BLaER1 (cell line): ENCODE results near the gene ATAD3C.
A peak's percentile ranks its signal among the peaks of the same experiment; 100 is the strongest.

Source experiments
- H3K27ac ChIP-seq: shearing (Covaris generic); formaldehyde crosslinking; 2 replicates; pipeline ENCODE4 v1.8.1; 2022
- H3K27me3 ChIP-seq: shearing (Covaris generic); formaldehyde crosslinking; 2 replicates; pipeline ENCODE4 v1.8.1; 2022
- H3K36me3 ChIP-seq: shearing (Covaris generic); formaldehyde crosslinking; 2 replicates; pipeline ENCODE4 v1.8.1; 2022
- H3K4me1 ChIP-seq: shearing (Covaris generic); formaldehyde crosslinking; 2 replicates; pipeline ENCODE4 v1.8.1; 2022
- H3K4me2 ChIP-seq: shearing (Covaris generic); formaldehyde crosslinking; 2 replicates; pipeline ENCODE4 v1.8.1; 2022
- H3K4me3 ChIP-seq: shearing (Covaris generic); formaldehyde crosslinking; 2 replicates; pipeline ENCODE4 v1.8.1; 2022
- H3K9ac ChIP-seq: shearing (Covaris generic); formaldehyde crosslinking; 2 replicates; pipeline ENCODE4 v1.8.1; 2022
- H3K9me3 ChIP-seq: shearing (Covaris generic); formaldehyde crosslinking; 2 replicates; pipeline ENCODE4 v1.8.1; 2022
- H4K20me1 ChIP-seq: shearing (Covaris generic); formaldehyde crosslinking; 2 replicates; pipeline ENCODE4 v1.8.1; 2022
- Cebpa-rat ChIP-seq: shearing (Covaris generic); IDR thresholded peaks from 2 replicates; pipeline ENCODE4 v1.8.1; 2022

The ATAD3C gene

GRCh38 chr1:1435911-1436629 is 13.4 kb upstream of the ATAD3C start:
- Histone ChIP-seq H3K36me3 (peaks cover 12% of the 10 kb centered on the region; the same call in 1 of the 2 replicates), H3K9me3 (no peaks in the 10 kb centered on the region), H3K4me2 (peak overlapping the region; percentile 100), H3K27ac (peak overlapping the region; percentile 94; the same call in 1 of the 2 replicates), H3K27me3 (no peaks in the 10 kb centered on the region), H3K4me1 (peaks cover 96% of the 10 kb centered on the region), H3K9ac (peak overlapping the region; percentile 82), H4K20me1 (peaks cover 49% of the 10 kb centered on the region), H3K4me3 (peak overlapping the region; percentile 75)
- TF ChIP-seq Cebpa-rat = no peak

GRCh38 chr1:1436630-1437032 is 12.9 kb upstream of the ATAD3C start:
- Histone ChIP-seq H3K27ac (peak overlapping the region; percentile 94; the same call in 1 of the 2 replicates), H3K4me1 (peaks cover 96% of the 10 kb centered on the region), H3K4me3 (peak overlapping the region; percentile 75), H4K20me1 (peaks cover 53% of the 10 kb centered on the region), H3K4me2 (peak overlapping the region; percentile 100), H3K36me3 (peaks cover 12% of the 10 kb centered on the region; the same call in 1 of the 2 replicates), H3K9ac (peak overlapping the region; percentile 82), H3K9me3 (no peaks in the 10 kb centered on the region), H3K27me3 (no peaks in the 10 kb centered on the region)
- TF ChIP-seq Cebpa-rat = no peak

GRCh38 chr1:1437033-1437903 is 12.2 kb upstream of the ATAD3C start:
- Histone ChIP-seq H3K4me3 (peak overlapping the region; percentile 75), H3K36me3 (peaks cover 12% of the 10 kb centered on the region; the same call in 1 of the 2 replicates), H3K4me1 (peaks cover 96% of the 10 kb centered on the region), H3K9ac (peak overlapping the region; percentile 82), H3K4me2 (peak overlapping the region; percentile 100), H4K20me1 (peaks cover 53% of the 10 kb centered on the region), H3K9me3 (no peaks in the 10 kb centered on the region), H3K27ac (peak overlapping the region; percentile 94; the same call in 1 of the 2 replicates), H3K27me3 (no peaks in the 10 kb centered on the region)
- no peak for TF ChIP-seq Cebpa-rat

- peak overlapping the region; percentile 82 for H3K9ac ChIP-seq
- H3K9me3 ChIP-seq = no peaks in the 10 kb centered on the region
- H4K20me1 ChIP-seq = peaks cover 53% of the 10 kb centered on the region
- peak overlapping the region; percentile 94; the same call in 1 of the 2 replicates for H3K27ac ChIP-seq
- TF ChIP-seq Cebpa-rat = no peak
- H3K4me1 ChIP-seq = peaks cover 92% of the 10 kb centered on the region
- peak overlapping the region; percentile 100 for H3K4me2 ChIP-seq
- peak overlapping the region; percentile 75 for H3K4me3 ChIP-seq
- no peaks in the 10 kb centered on the region for H3K27me3 ChIP-seq
- H3K36me3 ChIP-seq = peaks cover 12% of the 10 kb centered on the region; the same call in 1 of the 2 replicates
Observed at GRCh38 chr1:1437904-1438376, 11.5 kb upstream of the ATAD3C start.

- Histone ChIP-seq H3K36me3 (peaks cover 12% of the 10 kb centered on the region; the same call in 1 of the 2 replicates), H3K4me2 (peak overlapping the region; percentile 100), H3K27ac (peak overlapping the region; percentile 94), H3K9me3 (no peaks in the 10 kb centered on the region), H3K9ac (peak overlapping the region; percentile 82), H3K4me1 (peaks cover 84% of the 10 kb centered on the region), H4K20me1 (peaks cover 53% of the 10 kb centered on the region), H3K4me3 (peak overlapping the region; percentile 75), H3K27me3 (no peaks in the 10 kb centered on the region)
- TF ChIP-seq Cebpa-rat = no peak
Observed at GRCh38 chr1:1438531-1439381, 10.7 kb upstream of the ATAD3C start.

GRCh38 chr1:1439546-1440261 is 9.8 kb upstream of the ATAD3C start:
- Histone ChIP-seq H3K4me2 (peak overlapping the region; percentile 100), H3K4me1 (peaks cover 74% of the 10 kb centered on the region), H3K4me3 (no peak overlapping the region), H3K9me3 (no peaks in the 10 kb centered on the region), H3K27me3 (no peaks in the 10 kb centered on the region), H3K9ac (peak overlapping the region; percentile 24; the same call in 1 of the 2 replicates), H3K36me3 (peaks cover 12% of the 10 kb centered on the region; the same call in 1 of the 2 replicates), H4K20me1 (peaks cover 53% of the 10 kb centered on the region), H3K27ac (peak overlapping the region; percentile 38; the same call in 1 of the 2 replicates)
- no peak for TF ChIP-seq Cebpa-rat

- Histone ChIP-seq H3K4me3 (no peak overlapping the region), H3K36me3 (peaks cover 12% of the 10 kb centered on the region; the same call in 1 of the 2 replicates), H4K20me1 (peaks cover 53% of the 10 kb centered on the region), H3K27me3 (no peaks in the 10 kb centered on the region), H3K9ac (peak overlapping the region; percentile 24; the same call in 1 of the 2 replicates), H3K27ac (peak overlapping the region; percentile 38; the same call in 1 of the 2 replicates), H3K4me1 (peaks cover 67% of the 10 kb centered on the region), H3K9me3 (no peaks in the 10 kb centered on the region), H3K4me2 (peak overlapping the region; percentile 100)
- no peak for TF ChIP-seq Cebpa-rat
Observed at GRCh38 chr1:1440262-1441001, 9.1 kb upstream of the ATAD3C start.
